ENCODE data around the gene PTPN18.

The PTPN18 gene

DNA sequence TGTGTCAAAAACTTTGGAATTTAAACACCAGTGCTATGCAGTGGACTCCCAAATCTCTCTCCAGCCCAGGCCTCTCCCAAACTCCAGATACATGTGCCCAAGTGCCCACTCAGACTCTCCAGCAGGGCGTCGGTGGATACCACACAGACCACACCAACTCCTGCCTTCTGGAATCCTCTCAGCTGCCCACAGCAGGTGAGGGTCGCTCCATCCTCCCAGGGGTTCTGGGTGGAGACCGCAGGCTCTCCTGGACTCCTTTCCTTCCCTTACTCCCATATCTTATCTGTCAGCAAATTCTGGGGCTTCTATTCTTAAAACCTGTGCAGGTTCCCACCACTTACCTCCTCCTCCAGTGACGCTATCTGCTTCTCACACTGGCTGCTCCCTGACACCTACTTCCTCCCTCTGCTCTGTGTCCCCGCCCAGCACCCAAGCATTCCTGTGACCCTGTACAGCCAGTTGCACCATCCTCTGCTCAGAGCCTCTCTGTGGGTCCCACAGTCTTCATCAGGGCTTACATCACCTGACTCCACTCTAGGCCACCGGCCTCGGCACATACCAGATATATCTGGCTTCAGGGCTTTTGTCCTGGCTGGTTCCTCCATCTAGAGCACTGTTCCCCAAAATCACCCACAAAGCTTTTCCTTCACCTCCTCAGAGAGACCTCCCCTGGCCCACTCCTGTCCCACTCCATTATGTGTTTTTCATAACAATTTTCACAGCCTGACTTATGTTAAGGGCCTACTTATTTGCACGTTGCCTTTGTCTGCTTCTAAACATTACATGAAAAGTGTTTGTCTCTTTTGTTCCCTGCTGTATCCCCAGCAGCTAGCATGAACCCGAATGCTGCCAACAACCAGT is 15.7 kb upstream of the PTPN18 start:
- no peak for DNase-seq

DNA sequence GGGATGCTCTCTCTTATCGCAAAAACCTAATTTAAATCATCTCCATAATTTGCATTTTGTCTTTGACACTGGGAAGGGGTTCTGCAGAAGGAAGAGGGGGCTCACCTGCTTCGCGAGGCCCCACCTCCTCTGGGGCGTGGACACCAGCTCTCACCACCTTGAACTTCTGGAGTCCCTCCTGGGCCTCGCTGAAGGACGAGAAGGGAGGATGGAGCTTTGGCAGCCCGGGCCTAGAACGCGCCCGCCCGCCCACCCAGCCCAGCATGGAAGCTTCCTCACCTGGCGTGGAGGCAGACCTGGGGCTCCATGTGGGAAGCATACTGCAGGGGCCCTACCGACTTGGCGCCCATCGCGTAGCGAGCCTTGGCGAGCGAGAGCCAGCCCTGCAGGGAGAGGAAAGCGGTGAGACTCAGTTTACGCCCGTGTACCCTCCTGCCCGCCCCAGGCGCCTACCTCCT is 14.3 kb upstream of the PTPN18 start:
- DNase-seq: no peak

DNA sequence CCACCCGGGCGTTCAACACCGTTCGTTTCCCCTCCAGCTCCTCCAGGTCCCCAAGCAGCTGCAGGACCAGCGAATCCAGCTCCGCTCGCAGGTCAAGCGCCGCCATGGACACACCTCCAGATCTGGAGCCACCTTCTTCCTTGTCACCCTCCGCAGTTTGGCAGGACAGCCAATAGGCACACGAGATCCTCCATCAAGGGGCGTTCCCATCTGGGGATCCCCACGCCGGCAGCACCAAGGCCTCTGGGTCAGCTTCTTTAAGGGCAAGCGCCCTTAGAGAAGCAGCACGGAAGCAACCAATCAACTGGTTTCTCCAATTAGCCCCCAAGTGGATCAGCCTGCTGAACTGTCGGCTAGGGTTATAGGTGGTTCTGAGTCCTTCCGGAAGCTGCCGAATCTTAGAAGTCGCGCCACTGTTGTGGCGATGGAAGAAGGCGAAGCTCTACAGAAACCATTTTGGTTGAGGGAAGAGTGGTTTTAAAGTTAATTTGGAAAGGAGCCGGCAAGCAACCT is 13.8 kb upstream of the PTPN18 start:
- peak; percentile 70 for DNase-seq

DNA sequence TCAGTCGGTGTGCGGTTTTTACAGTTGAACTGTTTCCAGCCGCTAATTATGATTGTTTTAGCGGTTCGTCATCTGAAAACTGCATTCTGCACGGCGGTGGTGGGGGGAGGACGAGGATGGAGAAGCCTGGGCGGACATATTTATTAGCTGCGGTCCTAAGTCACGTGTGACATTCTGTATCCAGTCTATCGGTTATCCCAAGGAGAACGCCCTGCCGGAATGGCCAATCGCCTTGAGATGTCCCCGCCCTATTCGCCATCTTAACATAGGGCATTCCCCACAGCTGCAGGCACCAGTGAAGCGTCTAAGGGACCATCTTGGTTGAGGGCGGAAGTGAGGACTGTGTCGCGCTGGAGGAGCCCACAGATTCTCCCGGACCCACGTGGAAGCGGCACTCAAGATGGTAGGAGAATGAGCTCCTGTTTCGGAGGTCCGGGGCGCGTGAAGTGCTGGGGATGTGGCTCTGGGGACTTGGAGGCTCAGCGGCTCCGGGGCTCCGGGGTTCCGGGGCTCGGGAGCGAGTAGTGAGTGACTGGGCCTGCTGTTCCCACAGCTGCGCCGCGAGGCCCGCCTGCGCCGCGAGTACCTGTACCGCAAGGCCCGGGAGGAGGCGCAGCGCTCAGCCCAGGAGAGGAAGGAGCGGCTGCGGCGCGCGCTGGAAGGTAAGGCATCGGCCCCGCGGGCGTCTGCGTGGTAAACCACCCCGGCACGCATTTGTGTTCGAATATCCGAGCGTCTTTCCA is 13.2 kb upstream of the PTPN18 start, which contains the start of gene IMP4:
Gene IMP4, plus strand, starts transcription at position 365 of the 743 bp plus-strand sequence. Its CDS starts 36 bp downstream, at position 401.
- peak; percentile 99 for DNase-seq

DNA sequence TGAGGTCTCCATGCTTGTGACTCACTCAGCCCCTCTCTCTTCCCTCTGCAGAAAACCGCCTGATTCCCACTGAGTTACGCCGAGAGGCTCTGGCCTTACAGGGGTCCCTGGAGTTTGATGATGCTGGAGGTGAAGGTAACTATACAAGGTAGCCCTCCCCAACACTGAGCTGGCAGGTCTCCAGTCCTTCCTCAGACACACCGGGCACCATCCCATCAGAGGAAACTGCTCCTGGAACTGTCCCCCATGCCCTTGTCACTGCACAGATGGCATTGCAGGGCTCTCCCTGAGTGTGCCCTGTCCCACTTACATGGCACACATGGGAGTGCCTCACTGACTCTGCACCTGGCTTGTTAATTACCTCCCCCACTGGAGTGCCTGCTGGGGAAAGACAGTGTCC is 11.3 kb upstream of the PTPN18 start:
- DNase-seq: no peak

DNA sequence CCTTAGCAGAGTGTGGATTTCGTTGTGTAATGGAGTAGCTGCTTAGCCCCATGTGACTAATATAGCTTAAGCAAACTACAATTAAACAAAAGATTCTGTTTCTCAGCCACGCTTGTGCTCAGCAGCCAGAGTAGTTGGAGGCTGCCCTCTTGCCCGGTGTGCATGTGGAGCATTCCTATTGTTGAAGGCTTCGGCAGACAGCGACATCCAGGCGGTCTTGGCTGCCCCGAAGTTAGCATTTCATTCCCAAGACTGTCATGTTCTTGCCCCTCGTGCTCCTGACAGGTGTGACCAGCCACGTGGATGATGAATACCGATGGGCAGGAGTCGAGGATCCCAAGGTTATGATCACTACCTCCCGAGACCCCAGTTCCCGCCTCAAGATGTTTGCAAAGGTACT is 10.8 kb upstream of the PTPN18 start:
- DNase-seq: no peak

DNA sequence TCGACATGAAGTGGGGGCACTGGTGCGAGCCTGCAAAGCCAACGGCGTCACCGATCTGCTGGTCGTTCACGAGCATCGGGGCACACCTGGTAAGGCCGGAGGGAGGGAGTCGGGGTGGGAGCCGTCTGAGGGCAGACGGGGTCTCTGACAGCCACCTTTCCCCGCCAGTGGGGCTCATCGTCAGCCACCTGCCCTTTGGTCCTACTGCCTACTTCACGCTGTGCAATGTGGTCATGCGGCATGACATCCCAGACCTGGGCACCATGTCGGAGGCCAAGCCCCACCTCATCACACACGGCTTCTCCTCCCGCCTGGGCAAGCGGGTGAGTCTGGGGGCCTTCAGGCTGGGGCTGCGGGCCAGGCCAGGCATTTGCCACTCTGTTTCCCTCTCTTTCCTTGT is 10.2 kb upstream of the PTPN18 start:
- DNase-seq: no peak

DNA sequence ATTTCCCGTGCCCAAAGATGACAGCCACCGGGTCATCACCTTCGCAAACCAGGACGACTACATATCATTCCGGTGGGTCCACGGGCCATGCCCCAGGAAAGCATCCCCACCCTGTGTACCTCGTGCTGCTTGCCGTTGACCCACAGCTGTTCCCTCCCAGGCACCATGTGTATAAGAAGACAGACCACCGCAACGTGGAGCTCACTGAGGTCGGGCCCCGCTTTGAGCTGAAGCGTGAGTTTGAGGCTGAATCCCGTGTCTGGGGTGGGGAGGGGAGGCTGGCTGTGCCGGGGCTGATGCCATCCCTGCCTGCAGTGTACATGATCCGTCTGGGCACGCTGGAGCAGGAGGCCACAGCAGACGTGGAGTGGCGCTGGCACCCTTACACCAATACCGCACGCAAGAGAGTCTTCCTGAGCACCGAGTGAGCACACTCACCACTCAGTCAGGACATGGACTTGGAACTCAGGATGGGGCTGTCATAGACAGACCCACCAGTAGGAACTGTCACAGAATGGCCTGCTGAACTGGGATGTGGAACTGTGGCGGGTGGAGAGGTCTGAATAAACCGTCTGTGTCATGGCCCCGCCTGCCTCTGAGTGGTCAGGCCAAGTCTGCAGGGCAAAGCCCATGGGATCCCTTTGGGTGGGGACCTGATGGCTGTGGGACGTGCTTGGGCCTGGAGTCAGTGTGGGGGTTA is 9.7 kb upstream of the PTPN18 start:
- DNase-seq: no peak

DNA sequence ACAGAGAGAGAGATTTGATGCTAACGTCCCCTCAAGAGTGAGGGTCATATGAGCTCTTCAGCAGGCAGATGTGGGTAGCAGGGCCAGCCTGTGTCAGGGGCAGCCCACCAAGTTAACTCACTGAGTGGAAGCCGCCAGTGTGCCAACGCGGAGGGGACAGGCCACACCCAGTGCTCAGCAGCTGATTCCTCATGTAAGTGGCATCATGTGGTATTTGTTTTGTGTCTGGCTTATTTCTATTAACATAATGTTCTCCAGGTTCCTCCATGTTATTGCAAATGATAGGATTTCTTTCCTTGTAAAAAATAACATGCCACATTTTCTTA is 9.2 kb upstream of the PTPN18 start:
- no peak for DNase-seq

DNA sequence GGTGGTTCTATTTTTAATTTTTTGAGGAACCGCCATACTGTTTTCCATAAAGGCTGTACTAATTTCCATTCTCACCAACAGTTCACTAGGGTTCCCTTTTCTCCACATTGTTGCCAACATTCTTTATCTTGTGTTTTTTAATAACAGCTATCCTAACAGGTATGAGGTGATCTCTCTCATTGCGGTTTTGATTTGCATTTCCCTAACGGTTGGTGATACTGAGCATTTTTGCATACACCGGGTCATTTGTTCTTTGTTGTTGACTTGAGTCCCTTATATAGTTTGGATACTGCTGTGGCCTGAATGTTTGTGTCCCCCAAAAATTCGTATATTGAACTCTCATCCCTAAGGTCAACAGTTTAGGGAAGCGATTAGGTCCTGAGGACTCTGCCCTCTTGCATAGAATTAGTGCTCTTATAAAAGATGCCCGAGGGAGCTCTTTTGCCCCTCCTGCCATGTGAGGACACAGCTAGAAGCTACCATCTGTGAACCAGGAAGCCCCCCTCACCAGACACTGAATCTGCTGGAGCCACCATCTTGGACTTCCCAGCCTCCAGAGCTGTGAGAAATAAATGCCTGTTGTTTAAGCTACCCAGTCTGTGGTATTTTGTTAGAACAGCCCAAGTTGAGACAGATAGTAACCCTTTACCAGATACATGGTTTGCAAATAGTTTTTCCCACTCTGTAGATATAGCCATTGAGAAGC is 8.5 kb upstream of the PTPN18 start:
- no peak for DNase-seq

DNA sequence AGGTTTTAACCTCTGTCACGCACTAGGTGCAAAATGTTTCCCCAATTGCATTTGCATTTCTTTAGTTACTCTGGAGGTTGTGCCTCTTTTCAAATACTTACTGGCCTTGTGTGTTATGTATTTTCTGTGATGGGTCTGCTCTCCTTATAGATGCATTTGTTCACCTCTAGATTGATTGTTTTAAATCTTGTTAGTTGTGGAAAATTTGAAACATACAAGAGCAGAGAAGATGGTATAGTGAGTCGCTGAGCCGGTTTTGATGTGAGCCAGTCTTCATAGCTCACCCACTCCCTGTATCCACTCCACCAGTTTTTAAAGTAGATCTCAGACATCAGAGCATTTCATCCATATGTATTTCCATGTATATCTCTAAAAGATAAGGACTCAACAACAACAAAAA is 6.7 kb upstream of the PTPN18 start:
- DNase-seq: no peak

DNA sequence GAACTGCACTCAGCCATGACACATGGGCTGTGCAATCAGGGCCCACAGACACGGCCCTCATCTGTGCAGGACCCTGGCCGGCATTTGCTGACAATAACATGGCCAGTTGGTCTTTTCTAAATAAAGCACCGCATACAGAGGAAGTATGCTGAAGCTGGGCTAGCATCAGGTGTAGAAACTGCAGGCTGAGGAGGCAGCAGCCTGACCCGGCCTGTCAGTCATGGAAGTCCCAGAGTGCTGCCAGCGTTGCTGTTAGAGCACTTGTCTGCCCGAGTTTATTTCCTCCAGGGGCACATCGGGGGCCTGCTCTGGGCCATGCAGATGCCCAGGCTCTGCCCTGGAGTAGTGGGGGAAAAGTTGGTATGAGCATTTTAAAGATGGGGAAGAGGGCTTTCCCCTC is 4.1 kb upstream of the PTPN18 start:
- DNase-seq: no peak

DNA sequence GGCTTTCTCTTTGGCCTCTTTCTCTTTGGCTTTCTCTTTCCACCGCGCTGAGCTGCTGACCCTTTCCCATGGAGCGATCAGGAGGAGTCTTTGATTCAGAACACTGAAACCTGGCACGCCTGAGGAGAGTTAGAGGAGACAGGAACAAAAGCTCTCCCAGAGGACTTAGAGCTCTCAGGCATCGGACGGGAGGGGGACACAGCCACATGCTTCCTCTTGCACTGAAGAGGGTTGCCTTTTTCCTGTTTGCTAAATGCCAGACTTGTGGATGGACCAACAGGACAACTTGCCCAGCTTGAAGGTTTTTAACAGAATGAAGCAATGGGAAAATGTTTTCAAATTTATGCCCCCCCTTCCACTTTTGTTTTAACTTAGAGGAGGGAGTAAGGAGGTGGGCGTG is 3.6 kb upstream of the PTPN18 start:
- DNase-seq: no peak

DNA sequence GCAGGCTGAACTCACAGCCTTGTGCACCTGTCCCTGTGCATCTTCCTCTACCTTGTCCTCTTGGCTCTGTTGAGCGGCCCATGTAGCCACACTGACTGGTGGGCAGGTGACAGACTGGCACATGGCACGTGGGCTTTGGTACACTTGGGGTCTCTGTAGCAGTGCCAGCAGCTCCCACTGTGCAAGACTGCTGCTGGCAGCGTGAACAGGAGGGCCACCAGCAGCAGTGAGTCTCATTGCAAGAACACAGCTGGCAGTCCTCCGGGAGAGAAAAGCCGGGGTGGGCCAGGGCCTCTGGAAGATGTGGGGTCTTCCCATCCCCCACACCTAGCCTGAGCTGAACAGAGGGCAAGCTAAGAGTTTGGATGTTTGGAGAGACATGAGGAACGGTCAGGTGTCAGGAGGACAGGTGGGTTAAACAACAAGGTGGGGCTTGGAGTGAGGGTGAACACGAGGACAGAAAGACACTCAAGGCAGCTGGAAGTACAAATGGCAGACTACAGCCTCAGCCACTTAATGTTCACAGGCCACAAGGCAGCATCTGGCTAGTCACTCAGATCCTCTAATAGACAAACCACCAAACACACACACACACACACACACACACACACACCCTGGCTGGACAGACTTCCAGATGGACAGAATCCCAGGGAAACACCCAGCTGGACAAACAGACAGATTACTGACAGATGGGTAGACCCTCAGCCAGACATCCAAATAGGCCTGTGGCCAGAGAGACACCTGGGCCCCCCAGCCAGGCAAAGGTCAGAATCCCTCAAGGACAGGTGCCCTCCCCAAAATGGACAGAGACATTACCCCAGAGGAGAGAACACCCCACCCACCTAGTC is 2.3 kb upstream of the PTPN18 start:
- no peak for DNase-seq

DNA sequence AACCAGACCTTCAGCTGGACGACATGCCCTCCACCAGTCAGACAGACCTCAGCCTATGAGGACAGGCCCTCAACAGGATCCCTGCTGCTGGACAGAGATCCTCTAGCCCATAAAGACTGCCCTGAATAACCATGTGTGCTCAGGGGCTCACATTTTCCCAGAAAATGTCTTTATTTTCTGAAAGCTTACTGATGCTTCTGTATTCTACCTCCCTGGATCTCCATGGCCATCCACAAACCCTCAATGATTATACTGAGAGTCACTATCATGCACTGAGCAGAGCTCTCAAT is 1.8 kb upstream of the PTPN18 start:
- no peak for DNase-seq

DNA sequence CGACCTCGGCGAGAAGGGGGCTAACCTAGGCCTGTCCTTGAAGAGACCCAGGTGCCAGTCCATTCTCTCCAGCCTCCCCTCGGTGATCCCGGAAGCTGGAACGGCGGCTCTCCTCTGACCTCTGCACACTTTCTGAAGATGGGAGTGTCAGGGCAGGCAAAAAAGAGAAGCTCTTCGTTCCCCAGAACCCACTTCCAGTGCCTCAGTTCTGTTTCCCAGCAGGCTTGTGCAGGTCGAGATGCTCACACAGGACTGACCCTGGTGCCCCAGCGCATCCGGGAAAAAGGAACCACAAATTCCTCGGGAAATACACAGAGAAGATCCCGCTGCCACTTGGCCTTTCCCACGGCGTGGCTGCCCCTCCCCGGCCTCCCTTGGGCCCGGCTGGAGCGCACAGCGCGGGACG is 681 bp upstream of the PTPN18 start:
- DNase-seq: no peak

DNA sequence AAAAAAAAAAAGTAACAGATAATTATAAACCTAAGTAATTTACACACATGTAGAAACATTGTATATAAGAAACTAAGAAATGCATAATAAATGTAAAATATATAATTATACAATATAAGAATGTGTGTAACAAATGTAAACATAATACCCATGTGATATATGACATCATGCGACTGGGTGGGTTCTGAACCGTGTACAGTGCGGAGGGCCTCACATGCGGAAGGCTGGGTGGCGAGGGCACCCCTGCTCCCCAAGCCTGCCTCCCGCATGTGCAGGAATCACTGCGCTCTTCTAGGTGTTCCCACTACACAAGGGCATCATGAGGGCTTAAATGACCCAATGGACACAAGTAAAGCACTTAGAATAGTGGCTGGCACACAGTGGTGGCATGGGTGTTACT is 2.0 kb downstream of the PTPN18 start:
- DNase-seq: no peak

DNA sequence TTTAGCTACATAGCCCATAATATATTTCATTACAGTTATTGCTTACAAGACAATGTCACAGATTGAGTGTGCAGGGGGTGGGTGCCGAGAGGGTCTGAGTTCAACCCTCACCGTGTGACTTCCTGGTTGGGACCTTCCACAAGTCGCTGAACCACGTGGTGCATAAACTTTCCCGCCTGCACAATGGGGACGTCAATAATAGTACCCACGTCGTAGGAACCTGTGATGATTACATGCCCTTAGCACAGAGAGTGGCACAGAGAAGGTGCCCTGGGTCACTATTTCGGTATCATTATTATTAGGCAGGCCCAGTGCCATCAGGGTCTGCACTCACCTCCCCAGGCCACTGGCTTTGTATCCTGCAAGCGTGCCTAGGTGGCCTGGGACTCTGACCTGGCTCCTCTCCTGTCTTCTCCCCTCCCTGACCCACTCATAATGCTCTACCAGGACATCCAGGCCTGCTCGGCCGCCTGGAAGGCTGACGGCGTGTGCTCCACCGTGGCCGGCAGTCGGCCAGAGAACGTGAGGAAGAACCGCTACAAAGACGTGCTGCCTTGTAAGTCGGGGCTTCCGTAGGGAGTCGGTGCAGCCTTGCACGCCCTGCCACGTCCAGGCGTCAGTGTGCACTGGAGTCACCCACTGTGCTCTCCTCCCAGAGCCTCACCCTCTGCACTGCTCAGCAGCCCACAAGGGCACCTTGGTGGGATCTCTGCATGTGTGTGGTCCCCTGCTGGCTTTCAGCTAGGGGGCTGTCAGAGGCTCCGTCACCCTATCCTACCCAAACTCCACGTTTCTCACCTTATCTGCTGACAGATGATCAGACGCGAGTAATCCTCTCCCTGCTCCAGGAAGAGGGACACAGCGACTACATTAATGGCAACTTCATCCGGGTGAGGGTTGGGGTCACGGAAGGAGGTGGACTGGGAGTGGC is 2.8 kb downstream of the PTPN18 start:
- DNase-seq: no peak

DNA sequence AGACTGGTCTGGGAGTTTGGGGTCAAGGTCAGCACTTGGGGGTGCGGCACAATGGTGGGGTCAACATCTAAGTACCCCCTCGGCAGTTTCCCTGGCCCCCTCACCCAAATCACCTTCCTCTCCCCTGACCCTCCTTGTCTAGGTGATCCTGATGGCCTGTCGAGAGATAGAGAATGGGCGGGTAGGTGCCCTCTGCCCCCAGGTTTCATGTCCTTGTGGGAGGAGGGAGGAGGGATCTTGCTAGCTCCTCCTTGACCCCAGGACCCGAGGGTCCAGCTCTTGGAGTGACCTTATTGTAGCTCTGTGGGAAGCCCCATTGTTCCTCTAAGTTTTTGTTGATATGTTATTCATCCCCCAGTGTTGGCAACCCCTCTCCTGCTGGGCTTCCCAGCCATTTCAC is 3.6 kb downstream of the PTPN18 start:
- DNase-seq: no peak

DNA sequence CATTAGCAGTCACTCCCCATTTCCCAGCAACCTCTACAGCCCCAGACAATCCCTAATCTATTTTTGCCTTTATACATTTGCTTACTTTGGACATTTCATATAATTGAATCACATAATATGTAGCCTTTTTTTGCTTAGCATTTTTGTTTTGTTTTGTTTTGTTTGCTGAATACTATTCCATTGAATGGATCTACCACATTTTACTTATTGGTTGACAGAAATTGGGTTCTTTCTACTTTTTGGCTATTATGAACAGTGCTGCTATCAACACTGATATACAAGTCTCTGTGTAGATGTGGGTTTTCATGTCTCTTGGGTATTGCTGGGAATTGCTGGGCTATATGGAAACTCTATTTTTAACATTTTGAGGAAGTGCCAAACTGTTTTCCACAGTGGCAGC is 7.6 kb downstream of the PTPN18 start:
- DNase-seq: no peak

DNA sequence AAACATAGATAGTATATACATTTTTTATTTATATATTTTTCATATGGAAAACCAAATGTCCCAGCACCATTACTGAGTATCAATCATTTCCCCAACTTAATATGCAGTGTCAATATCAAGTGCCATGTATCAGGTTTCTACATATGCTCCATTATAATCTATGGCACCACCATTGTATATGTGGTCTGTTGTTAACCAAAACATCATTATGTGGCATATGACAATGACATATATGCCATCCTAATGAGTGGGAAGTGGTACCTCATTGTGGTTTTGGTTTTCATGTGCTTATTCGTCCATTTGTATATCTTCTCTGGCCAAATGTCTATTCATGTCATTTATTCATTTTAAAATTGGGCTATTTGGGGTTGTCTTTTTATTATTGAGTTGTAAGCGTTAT is 9.2 kb downstream of the PTPN18 start:
- no peak for DNase-seq

Measured in SIG-M5 (cell line).